Islet of Langerhans (tissue), 1 donor: ENCODE measurements around the gene PIP5KL1.

Experiments used
- FAIRE-seq: peaks from one replicate; lab custom pipeline; 2011; peaks lifted over from hg19 to GRCh38; lab: Jason Lieb, UNC

PIP5KL1 gene

DNA sequence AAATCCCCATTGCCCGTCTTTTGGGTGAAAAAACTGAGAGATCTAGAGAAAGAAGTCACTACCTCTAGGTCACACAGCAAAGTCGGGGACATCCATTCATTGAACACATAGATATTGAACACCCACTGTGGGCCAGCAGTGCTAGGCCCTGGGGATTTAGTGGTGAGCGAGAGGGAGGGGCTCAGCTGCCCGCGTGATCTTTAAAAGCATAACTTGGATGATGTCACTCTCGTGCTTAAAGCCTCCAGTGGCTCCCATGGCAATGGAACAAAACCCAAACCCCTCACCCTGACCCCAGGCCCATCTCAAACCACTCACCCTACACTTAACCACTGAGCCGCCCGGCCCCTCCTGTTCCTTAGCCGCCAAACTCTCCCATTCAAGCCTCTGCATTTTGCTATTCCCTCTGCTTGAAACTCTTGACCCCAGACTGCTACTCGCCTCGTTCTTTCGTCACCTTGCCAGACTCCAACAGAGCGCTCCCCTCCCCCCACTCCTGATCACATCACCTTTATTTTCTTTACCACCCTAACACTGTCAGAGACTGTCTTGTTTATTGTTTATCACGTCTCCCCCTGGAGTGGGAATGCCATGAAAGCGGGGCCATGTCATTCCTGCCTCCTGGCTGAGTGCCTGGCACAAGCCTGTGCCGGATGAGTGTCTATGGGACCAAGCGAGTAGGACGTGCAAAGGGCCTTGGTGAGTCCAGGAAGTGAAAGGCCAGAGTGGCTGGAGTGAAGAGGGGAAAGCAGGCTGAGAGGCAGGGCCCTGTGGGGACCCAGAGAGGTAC, 710 bp upstream of the PIP5KL1 start:
- no peak for FAIRE-seq

DNA sequence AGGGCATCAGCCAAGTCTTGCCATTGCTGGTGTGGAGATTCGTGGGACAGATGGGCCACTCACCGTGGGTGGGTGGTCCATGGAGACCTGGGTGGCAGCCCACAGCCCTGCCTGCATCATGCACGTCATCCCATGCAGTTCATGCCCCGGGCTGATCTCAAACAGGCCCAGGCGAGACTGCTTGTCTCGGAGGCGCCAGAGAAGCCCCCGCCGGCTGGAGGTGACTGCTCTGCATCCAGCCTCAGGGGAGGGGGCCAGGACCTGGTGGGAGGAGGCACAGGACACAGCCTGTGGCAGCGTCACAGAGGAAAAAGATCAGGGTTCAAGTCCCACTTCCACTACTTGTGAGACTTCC, 975 bp downstream of the PIP5KL1 start:
- no peak for FAIRE-seq

DNA sequence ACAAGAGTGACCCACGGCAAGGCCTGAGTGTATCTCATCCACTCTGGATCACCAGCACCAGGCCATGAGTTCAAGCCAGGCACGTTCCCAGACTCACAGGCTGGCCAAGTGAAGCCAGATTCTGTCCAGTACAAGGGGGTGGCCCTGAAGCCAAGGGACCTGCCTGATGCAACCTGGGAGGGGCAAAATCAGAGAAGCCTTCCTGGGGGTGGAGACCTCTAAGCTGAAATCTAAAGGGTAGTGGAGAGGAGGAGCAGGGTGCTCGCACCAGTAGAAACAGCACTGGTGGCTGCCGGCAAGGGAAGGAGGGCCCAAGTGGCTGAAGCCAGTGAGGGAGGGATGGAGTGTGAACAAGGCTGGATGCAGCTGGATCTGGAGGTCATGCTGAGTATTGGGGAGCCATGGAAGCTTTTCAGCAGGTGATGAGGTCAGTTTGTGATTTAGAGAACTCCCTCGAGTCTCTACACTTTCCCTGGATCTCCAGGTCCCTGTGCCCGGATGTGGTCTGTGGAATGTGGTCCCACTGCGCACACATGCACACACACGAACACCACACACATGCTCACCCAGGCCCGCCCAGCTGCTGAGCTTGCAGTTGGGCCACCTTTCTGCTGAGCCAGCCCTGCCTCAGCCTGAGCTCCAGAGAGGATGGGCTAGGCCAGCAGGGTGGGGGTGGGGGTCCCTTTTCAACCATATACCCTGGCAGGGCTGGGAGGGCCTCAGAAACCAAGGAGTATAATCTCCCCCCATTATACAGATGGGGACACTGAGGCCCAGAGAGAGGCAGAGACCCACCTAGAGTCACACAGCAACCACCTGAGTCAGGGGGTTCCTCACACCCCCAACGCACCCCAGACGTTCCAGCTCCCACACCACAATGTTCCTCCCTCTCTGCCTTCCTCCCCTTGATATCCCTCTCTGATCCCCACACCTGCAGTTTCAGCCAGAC, 1.6 kb downstream of the PIP5KL1 start:
- no peak for FAIRE-seq

DNA sequence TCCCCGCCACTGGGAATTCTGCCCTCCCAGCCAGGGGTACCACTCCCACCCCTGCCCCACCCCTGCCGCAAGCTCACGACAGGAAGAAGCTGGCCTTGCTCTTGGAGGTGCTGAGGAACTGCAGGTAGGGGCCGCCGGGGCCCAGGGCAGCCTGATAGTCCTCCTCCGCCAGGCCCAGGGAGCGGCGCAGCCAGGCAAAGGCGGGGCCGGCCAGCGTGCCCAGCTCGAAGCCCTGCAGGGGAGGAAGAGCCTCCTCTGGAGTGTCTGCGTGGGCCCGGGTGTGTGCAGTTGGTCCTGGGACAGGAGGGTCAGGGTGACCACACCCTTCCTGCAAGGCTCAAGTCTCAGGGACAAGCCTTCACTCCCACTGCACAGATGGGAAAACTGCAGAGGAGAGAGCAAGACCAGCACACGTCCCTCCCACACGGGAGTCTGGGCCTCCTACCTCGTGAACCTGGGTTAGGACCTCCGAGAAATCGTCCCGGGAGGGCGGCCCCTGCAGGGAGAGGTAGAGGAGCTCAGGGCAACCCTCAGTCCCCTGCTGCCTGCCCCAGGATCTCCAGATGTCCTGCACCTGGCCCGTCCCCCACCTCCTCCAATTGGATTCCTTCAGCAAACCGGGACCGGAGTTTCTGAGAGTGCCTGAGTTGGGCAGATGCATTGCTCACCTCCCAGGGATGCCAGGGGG, 2.4 kb downstream of the PIP5KL1 start:
- FAIRE-seq: no peak

DNA sequence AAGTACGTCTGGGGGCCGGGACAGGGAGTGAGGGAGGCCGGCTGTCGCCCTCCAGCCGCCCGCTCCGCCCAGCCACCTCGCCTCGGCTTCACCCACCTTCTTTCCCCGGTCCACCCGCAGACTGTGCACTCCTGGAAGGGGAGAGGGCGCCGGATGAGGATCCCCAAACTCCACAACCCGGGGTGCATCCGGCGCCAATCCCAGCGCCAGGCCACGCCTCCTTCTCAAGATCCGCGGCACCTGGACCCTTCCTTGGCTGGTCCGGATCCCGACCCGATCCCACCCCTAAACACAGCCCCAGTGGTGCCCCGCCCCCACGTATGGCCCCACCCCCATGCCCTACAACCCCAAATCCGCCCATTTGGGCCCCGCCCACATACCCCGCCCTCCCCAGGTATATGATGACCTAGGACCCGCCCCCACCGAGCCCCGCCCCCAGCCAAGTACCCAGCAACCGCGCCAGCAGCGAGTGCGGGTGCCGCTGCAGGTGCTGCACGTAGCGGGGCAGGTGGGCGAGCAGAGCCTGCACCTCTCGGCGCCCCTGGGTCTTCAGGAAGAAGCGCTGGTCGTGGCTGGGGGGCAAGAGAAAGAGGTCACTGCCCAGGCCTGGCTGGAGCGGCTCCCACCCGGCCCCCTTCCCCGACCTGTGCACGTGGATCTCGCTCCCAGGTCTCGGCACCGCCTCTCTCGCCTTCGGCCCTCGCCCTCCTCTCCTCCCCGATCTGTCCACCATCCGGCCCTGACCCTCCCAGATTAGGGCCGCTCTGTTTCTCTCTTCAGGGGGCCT, 3.2 kb downstream of the PIP5KL1 start:
- FAIRE-seq: no peak

DNA sequence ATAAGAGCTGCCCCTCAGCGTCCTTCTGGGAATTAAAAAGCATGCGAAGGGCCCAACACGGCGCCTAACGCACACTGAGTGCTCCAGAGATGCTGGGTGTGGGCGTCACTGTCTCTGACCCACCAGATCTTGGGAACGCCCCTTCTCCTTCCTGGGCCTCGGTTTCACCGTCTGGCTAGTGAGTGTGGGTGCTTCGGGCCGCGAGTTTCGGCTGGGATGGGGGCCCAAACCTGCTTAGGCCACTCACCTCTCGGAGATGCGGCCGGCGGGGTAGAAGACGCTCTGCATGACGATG, 3.7 kb downstream of the PIP5KL1 start:
- no peak for FAIRE-seq

DNA sequence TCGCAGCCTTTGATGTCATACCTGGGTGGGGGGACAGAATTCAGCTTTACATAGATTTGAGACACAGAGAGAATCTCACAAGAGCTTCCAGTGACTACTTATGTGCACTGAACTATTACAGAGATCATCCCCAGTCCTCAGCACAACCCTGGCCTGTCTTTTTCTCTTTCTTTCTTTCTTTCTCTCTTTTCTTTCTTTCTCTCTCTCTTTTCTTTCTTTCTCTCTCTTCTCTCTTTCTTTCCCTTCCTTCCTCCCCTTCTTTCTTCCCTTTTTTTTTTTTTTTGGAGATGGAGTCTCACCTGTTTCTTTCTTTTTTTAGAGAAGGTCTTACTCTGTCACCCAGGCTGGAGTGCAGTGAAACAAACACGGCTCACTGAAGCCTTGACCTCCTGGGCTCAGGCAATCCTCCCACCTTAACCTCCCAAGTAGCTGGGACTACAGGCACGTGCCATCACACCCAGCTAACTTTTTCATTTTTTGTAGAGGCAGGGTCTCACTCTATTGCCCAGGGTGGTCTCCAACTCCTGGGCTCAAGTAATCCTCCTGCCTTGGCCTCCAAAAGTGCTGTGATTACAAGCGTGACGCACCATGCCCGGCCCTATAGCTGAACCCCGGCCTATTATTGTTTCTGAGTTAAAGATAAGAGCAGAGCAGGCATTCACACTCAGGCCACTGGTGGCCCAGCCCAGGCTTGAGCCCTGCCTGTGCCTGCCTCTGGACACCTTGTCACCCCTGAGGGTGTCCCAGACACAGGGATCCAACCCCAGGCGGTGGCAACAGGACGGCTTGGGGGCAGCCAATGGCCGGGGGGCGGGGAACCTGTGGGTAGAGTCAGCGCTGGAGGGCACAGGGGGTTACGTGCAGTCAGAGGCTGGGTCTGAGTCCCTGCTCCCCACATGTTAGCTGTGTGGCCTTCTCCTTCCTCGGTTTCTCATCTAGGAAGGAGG, 4.3 kb downstream of the PIP5KL1 start:
- no peak for FAIRE-seq

DNA sequence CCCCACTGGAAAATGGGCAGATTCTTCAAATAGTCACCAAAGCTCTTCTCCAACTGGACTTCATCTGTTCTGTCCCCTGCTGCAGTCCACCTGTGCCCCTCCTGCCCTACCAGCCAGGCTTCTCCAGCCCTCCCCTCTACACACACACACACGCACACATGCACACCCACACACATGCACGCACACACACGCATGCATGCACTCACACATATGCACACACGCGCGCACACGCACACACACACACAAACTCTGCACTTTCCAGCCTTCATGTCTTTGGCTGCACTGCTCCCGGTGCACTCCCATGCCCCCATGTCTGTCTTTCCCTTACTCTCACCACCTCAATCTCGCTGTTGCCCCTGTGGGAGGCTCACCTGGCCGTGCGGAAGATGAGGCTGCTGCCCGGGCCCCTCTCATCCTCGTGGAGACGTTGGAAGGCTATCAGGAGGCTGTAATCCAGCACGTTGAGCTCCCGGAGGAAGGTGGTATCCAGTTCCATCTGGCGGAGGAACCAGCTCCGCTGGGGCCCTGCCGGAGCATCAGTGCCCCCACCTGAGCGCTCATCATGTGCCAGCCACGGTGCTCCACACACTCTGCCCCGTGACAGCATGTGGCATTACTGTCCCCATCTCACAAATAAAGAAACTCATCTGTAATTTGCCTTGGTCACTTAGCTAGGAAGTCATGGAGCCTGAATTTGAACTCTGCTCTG, 5.7 kb downstream of the PIP5KL1 start:
- FAIRE-seq: no peak

DNA sequence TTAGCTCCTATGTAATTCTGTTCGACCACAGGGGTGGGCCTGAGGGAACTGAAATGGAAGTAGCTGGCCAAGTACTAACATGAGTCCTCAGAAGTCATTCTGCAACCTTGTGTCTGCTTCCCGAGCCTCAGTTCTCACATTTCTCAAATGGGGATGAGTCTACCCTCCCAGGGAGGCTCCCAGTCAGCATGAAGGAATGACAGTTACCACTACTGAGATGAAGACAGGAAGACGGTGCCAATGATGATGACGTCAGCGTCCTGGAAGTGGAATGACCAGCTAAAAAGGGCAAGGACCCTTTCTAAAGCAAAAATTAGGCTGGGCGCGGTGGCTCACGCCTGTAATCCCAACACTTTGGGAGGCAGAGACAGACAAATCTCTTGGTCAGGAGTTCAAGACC, 6.8 kb downstream of the PIP5KL1 start:
- no peak for FAIRE-seq

DNA sequence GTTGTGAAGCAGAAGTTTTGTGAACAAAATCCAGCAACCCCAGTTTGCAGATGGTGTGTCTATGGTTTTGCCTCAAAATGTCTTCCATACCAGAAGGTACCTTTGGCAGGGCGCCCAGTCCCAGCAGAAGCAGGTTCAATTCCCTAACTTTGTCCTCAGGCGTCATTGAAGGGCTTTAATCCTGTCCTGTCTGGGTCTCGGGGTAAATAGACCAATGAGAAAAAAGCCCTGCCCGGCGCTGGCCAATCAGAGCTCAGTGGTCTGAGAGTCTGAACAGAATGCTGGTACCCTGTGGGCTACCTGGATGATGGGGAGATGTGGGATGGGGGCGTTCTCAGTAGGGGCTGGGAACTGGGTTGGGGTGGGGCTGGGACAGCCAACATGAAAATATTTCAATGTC, 7.5 kb downstream of the PIP5KL1 start:
- FAIRE-seq: no peak

DNA sequence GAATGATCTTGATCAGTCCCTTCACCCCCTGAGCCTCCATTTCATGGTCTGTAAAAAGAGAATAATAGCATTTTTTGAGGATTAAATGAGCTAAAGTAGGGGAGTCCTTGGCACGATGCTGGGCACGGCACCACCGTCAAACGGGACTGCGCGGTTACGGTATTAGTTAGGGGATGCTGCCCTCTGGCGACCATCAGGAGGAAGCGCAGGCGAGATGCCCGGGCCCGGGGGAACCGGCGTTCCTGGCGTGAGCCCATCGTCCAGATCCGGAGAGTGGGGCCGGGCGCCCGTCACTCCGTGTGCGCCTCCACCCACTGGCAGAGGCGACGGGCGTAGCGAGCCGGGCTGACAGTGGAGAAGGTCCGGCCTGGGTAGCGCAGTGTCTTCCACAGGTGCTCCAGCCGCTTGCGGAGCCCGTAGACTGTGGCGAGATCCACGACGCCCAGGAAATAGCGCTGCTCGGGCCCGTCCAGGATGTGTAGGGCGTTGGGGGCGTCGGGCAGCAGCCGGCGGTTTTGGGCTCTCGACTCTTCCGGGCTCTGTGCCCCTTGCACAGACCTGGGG, 8.9 kb downstream of the PIP5KL1 start:
- FAIRE-seq: no peak

DNA sequence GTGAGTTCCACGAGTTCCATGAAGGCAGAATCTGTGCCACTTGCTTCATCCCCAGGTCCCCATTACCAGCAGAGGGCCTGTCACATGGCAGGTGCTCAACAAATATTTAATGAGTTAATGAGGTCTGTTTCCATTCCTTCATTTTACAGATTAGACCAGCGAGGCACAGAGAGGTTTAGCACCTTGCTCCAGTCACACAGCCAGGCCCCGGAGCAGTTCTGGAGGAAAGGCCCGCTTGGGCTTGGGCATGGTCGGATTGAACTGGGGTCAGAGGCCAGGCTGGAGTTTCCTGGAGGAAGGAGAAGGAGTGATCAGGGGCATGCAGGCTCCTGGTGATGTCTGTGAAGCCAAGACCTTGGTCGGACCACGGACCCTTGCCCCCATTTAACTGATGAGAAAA, 9.8 kb downstream of the PIP5KL1 start:
- FAIRE-seq: no peak

DNA sequence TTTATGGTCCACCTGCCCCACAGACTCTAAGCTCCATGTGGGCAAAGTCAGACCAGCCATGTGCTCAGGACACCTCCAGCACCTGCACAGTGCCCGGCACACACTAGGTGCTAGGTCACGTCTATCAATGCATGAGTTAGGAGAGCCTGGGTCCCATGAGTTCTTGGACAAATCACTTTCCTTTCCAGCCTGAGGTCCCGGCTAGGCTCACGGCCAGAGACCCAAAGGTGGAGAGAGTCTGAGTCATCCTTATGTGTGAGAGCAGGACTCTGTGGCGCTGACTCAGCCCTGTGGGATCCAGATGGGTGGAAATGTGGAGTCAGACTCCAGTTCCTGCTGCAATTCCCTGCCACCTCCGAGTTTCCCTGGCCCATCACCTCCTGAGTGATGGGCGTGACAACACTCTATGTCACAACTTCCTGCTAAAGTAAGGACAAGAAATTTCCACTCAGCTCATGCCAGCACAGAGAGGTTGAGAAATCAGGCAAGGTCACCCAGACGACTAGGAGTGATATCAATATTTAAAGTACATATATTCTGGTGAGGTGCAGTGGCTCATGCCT, 11.2 kb downstream of the PIP5KL1 start:
- FAIRE-seq: no peak

DNA sequence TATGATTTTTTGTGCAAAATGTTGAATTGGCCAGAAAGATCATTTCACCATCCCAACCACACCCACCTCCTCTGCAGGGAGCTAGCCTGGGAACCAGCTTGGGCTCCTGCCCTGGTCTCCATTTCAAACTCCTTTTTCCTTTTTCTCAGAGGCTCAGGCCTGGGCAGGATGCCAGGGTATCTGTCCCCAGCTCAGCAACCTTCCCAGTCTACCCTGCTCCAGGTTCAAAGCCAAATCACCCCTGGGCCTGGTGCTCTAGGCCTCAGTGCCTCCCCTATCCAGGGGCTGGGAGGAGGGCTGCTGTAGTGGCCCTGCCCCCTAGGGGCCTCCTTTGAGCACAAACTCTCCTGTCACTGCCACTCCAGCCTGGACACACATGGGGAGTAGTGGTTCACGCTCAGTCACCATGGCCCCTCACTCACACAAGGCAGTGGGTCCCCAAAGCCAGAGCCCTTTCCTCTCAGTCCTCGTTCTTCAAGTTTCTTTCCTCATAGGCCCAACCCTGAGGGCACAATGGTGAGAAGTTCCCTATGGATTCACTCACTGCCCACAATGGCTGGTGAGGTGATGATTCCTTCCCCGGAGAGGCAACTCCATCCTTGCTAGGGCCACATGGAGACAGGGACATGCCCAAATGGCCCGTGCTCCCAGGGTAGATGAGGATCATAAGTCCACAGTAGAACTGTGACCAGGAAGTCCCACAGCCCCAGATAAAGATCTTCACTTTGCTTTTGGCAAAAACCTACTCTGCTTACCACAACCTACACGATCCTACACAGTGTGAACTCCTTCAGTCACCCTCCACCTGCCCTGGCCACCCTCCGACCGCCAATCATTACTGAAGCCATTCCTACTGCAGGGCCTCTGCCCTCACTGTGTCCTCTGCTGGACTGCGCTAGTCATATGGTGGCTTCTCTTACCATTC, 12.1 kb downstream of the PIP5KL1 start:
- FAIRE-seq: no peak

DNA sequence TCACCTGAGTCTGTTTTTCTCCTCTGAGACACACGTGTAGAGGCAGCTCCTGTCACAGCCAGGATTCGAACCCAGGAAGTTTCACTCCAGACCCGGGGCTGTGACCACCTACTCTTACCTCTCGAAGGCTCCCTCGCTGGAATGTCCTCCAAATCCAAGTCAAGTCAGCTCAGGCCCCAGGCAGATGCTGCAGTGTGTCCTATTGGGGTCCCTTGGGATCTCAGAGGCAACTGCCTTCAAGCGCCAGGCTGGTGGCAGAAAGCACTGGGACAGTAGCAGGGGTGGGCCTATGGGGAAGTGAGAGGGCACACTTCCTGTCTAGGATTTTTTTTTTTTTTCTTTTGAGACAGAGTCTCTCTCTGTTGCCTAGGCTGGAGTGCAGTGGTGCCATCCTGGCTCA, 13.0 kb downstream of the PIP5KL1 start:
- FAIRE-seq: no peak

DNA sequence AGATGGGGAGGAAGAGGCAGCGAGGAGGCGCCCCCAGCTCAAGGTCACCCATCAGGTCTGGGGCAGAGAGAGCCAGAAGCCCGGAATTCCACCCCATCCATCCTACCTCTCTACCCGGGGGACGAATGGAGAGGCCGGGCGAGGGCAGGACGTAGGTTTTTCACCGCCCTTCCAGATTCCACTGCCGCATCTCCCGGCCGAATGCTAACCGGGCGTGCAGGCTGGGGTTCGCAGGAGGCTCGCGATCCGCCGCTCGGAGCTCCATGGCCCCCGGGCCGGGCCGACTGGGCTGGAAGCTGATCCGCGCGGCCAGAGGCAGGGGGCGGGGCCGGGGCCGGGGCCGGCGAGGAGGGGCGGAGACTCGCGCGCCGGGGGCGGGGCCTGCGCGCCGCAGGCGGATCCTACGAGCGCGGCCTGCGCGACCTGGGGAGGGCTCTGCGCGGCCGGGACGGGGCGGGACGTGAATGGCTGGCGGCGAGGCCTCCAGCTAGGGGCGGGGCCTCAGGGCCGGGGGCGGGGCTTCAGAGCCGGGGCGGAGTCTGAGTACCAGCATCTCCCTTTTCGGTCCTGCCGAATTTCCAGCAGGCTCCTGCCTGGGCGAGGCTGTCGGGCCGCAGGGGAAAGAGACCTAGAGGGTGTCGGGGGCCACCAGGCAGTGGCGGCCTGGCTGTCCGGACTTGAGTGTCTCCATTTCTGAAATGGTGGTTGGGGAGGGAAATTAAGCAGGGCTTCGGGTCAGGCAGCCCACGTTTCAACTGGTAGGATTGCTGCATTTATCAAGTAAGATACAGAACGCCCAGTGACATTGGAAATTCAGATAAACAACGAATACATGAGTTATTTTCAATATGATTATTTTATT, 13.6 kb downstream of the PIP5KL1 start, which contains the start of gene ST6GALNAC4:
ST6GALNAC4 (minus strand) TSS at position 322 of the 862 bp plus-strand sequence. CDS start 622 bp downstream, outside the sequence.
- no peak for FAIRE-seq
